Measurements from ENCODE around the gene NOD2. TPM values are rescaled to one million over a fixed set of nuclear protein-coding genes. Genes with fewer than 3 reads are reported as not detected.

The NOD2 gene
- polyA plus RNA-seq, 1 donor = 0.67 TPM

GRCh38 chr16:50670476-50670875, 22.9 kb upstream of the NOD2 start:
- Histone ChIP-seq H3K4me3 (ENCODE audit: low read length) (no peak overlapping the region), H3K36me3 (ENCODE audit: control insufficient read depth, insufficient read depth, low read length) (no peaks in the 10 kb centered on the region), H3K27me3 (ENCODE audit: control insufficient read depth, insufficient read depth, low read length) (peaks cover 14% of the 10 kb centered on the region), H3K27ac (ENCODE audit: low read length) (no peak overlapping the region), H3K4me1 (ENCODE audit: control insufficient read depth, insufficient read depth, low read length) (peaks cover 7% of the 10 kb centered on the region), H3K9me3 (ENCODE audit: control insufficient read depth, low read depth, low read length) (peaks cover 21% of the 10 kb centered on the region)
- WGBS (ENCODE audit: insufficient coverage, low lambda C conversion rate) = no CpG with 5 or more reads among the region's 6 CpGs
- no peak for DNase-seq

GRCh38 chr16:50671644-50672260, 21.7 kb upstream of the NOD2 start:
- no peak for DNase-seq
- no peaks in the 10 kb centered on the region for H3K36me3 ChIP-seq (ENCODE audit: control insufficient read depth, insufficient read depth, low read length)
- WGBS (ENCODE audit: insufficient coverage, low lambda C conversion rate) = no CpG with 5 or more reads among the region's 2 CpGs
- H3K4me1 ChIP-seq (ENCODE audit: control insufficient read depth, insufficient read depth, low read length) = peaks cover 7% of the 10 kb centered on the region
- peaks cover 21% of the 10 kb centered on the region for H3K9me3 ChIP-seq (ENCODE audit: control insufficient read depth, low read depth, low read length)
- H3K4me3 ChIP-seq (ENCODE audit: low read length) = no peak overlapping the region
- H3K27me3 ChIP-seq (ENCODE audit: control insufficient read depth, insufficient read depth, low read length) = peaks cover 14% of the 10 kb centered on the region
- no peak overlapping the region for H3K27ac ChIP-seq (ENCODE audit: low read length)

GRCh38 chr16:50673496-50674275, 19.7 kb upstream of the NOD2 start:
- Histone ChIP-seq H3K9me3 (ENCODE audit: control insufficient read depth, low read depth, low read length) (peaks cover 21% of the 10 kb centered on the region), H3K4me3 (ENCODE audit: low read length) (no peak overlapping the region), H3K27me3 (ENCODE audit: control insufficient read depth, insufficient read depth, low read length) (peaks cover 14% of the 10 kb centered on the region), H3K36me3 (ENCODE audit: control insufficient read depth, insufficient read depth, low read length) (no peaks in the 10 kb centered on the region), H3K27ac (ENCODE audit: low read length) (no peak overlapping the region), H3K4me1 (ENCODE audit: control insufficient read depth, insufficient read depth, low read length) (peaks cover 3% of the 10 kb centered on the region)
- no peak for DNase-seq
- 80% methylated on average over 1 of the region's 70 CpGs for WGBS (ENCODE audit: insufficient coverage, low lambda C conversion rate)

GRCh38 chr16:50674831-50675230, 18.6 kb upstream of the NOD2 start:
- Histone ChIP-seq H3K4me3 (ENCODE audit: low read length) (no peak overlapping the region), H3K36me3 (ENCODE audit: control insufficient read depth, insufficient read depth, low read length) (no peaks in the 10 kb centered on the region), H3K4me1 (ENCODE audit: control insufficient read depth, insufficient read depth, low read length) (no peaks in the 10 kb centered on the region), H3K27ac (ENCODE audit: low read length) (no peak overlapping the region), H3K9me3 (ENCODE audit: control insufficient read depth, low read depth, low read length) (peaks cover 21% of the 10 kb centered on the region), H3K27me3 (ENCODE audit: control insufficient read depth, insufficient read depth, low read length) (peaks cover 14% of the 10 kb centered on the region)
- DNase-seq = no peak
- WGBS (ENCODE audit: insufficient coverage, low lambda C conversion rate) = 50% methylated on average over 1 of the region's 4 CpGs

- WGBS (ENCODE audit: insufficient coverage, low lambda C conversion rate) = no CpG with 5 or more reads among the region's 23 CpGs
- H3K4me1 ChIP-seq (ENCODE audit: control insufficient read depth, insufficient read depth, low read length) = no peaks in the 10 kb centered on the region
- H3K27me3 ChIP-seq (ENCODE audit: control insufficient read depth, insufficient read depth, low read length) = peaks cover 14% of the 10 kb centered on the region
Observed at GRCh38 chr16:50675686-50676610, 17.5 kb upstream of the NOD2 start.

GRCh38 chr16:50676684-50677225, 16.7 kb upstream of the NOD2 start:
- Histone ChIP-seq H3K36me3 (ENCODE audit: control insufficient read depth, insufficient read depth, low read length) (no peaks in the 10 kb centered on the region), H3K27me3 (ENCODE audit: control insufficient read depth, insufficient read depth, low read length) (peaks cover 14% of the 10 kb centered on the region), H3K27ac (ENCODE audit: low read length) (no peak overlapping the region), H3K4me3 (ENCODE audit: low read length) (no peak overlapping the region), H3K9me3 (ENCODE audit: control insufficient read depth, low read depth, low read length) (peaks cover 19% of the 10 kb centered on the region), H3K4me1 (ENCODE audit: control insufficient read depth, insufficient read depth, low read length) (no peaks in the 10 kb centered on the region)
- no peak for DNase-seq
- 63% methylated on average over 2 of the region's 9 CpGs for WGBS (ENCODE audit: insufficient coverage, low lambda C conversion rate)

More at GRCh38 chr16:50675686-50676610, 17.5 kb upstream of the NOD2 start:
- Histone ChIP-seq H3K36me3 (ENCODE audit: control insufficient read depth, insufficient read depth, low read length) (no peaks in the 10 kb centered on the region), H3K27ac (ENCODE audit: low read length) (no peak overlapping the region), H3K9me3 (ENCODE audit: control insufficient read depth, low read depth, low read length) (peaks cover 21% of the 10 kb centered on the region), H3K4me3 (ENCODE audit: low read length) (no peak overlapping the region)
- DNase-seq = no peak

GRCh38 chr16:50677351-50677750, 16.1 kb upstream of the NOD2 start:
- H3K4me1 ChIP-seq (ENCODE audit: control insufficient read depth, insufficient read depth, low read length) = no peaks in the 10 kb centered on the region
- H3K36me3 ChIP-seq (ENCODE audit: control insufficient read depth, insufficient read depth, low read length) = no peaks in the 10 kb centered on the region
- no peak overlapping the region for H3K27ac ChIP-seq (ENCODE audit: low read length)
- H3K9me3 ChIP-seq (ENCODE audit: control insufficient read depth, low read depth, low read length) = peaks cover 15% of the 10 kb centered on the region
- H3K27me3 ChIP-seq (ENCODE audit: control insufficient read depth, insufficient read depth, low read length) = peaks cover 14% of the 10 kb centered on the region
- no peak for DNase-seq
- WGBS (ENCODE audit: insufficient coverage, low lambda C conversion rate) = 80% methylated on average over 1 of the region's 7 CpGs
- no peak overlapping the region for H3K4me3 ChIP-seq (ENCODE audit: low read length)

GRCh38 chr16:50678531-50678930, 14.9 kb upstream of the NOD2 start:
- Histone ChIP-seq H3K36me3 (ENCODE audit: control insufficient read depth, insufficient read depth, low read length) (no peaks in the 10 kb centered on the region), H3K4me3 (ENCODE audit: low read length) (no peak overlapping the region), H3K4me1 (ENCODE audit: control insufficient read depth, insufficient read depth, low read length) (no peaks in the 10 kb centered on the region), H3K27me3 (ENCODE audit: control insufficient read depth, insufficient read depth, low read length) (peaks cover 8% of the 10 kb centered on the region), H3K27ac (ENCODE audit: low read length) (no peak overlapping the region), H3K9me3 (ENCODE audit: control insufficient read depth, low read depth, low read length) (peaks cover 5% of the 10 kb centered on the region)
- no peak for DNase-seq
- no CpG with 5 or more reads among the region's 3 CpGs for WGBS (ENCODE audit: insufficient coverage, low lambda C conversion rate)

- DNase-seq = no peak
- WGBS (ENCODE audit: insufficient coverage, low lambda C conversion rate) = no CpG with 5 or more reads among the region's 14 CpGs
- H3K4me1 ChIP-seq (ENCODE audit: control insufficient read depth, insufficient read depth, low read length) = no peaks in the 10 kb centered on the region
- peaks cover 2% of the 10 kb centered on the region for H3K27me3 ChIP-seq (ENCODE audit: control insufficient read depth, insufficient read depth, low read length)
- H3K36me3 ChIP-seq (ENCODE audit: control insufficient read depth, insufficient read depth, low read length) = no peaks in the 10 kb centered on the region
- no peak overlapping the region for H3K4me3 ChIP-seq (ENCODE audit: low read length)
- H3K27ac ChIP-seq (ENCODE audit: low read length) = no peak overlapping the region
- no peaks in the 10 kb centered on the region for H3K9me3 ChIP-seq (ENCODE audit: control insufficient read depth, low read depth, low read length)
Observed at GRCh38 chr16:50679266-50679665, 14.1 kb upstream of the NOD2 start.
